GM10266 (cell line): Measurements from ENCODE around the gene GPR146.

ENCODE experiments used
- DNase-seq: peaks from one replicate; pipeline ENCODE4 v3.0.0; 2012; ENCODE audit errors: extremely low spot score
- CTCF ChIP-seq: IDR thresholded peaks from 2 replicates; pipeline ENCODE4 v1.5.1; 2012; ENCODE audit warnings: mild to moderate bottlenecking, low read depth; ENCODE audit not compliant: control insufficient read depth, insufficient read depth; ENCODE audit errors: missing control alignments

Gene GPR146

GRCh38 chr7:1014681-1015080 is 29.7 kb upstream of the GPR146 start:
- no peak for TF ChIP-seq CTCF
- no peak for DNase-seq

- TF ChIP-seq CTCF: no peak
- no peak for DNase-seq
Measured at GRCh38 chr7:1015196-1016121, 28.9 kb upstream of the GPR146 start.

GRCh38 chr7:1016577-1017531 is 27.5 kb upstream of the GPR146 start:
- DNase-seq: no peak
- TF ChIP-seq CTCF: no peak

- TF ChIP-seq CTCF: no peak
- no peak for DNase-seq
Measured at GRCh38 chr7:1017586-1018333, 26.6 kb upstream of the GPR146 start.

- TF ChIP-seq CTCF: no peak
- no peak for DNase-seq
Measured at GRCh38 chr7:1018334-1018695, 26.0 kb upstream of the GPR146 start.

- TF ChIP-seq CTCF: no peak
- DNase-seq: no peak
Measured at GRCh38 chr7:1019255-1019785, 25.0 kb upstream of the GPR146 start.
